Cerebellar nuclear complex (tissue), 1 donor: Measurements from ENCODE around the gene MAP3K14.
"Not testable (repeated sequence)": the region's sequence is repeated elsewhere in the genome, so short reads cannot be mapped to it uniquely, and the experiment has no call there.

Source experiments
- DNase-seq, 2 experiments: peaks; one replicate each; lab custom pipeline; 2025; lab: John Stamatoyannopoulos, UW

Gene MAP3K14

GRCh38 chr17:45258981-45259380 lies 57.8 kb downstream of the MAP3K14 start:
- no peak for DNase-seq

- DNase-seq = no peak
These were observed 59.7 kb downstream of the MAP3K14 start for GRCh38 chr17:45257115-45257514.

GRCh38 chr17:45256114-45256966 lies 60.5 kb downstream of the MAP3K14 start:
- DNase-seq = no peak

GRCh38 chr17:45255358-45255757 lies 61.5 kb downstream of the MAP3K14 start:
- no peak for DNase-seq

- DNase-seq = no peak
These were observed 62.9 kb downstream of the MAP3K14 start for GRCh38 chr17:45253879-45254278.

- not testable (repeated sequence) for DNase-seq
These were observed 63.6 kb downstream of the MAP3K14 start for GRCh38 chr17:45253237-45253636.

GRCh38 chr17:45251931-45252330 lies 64.9 kb downstream of the MAP3K14 start:
- no peak for DNase-seq

GRCh38 chr17:45248132-45248957 lies 68.5 kb downstream of the MAP3K14 start:
- DNase-seq = no peak

GRCh38 chr17:45247429-45248131 lies 69.2 kb downstream of the MAP3K14 start:
- DNase-seq = peak in 1 of 2 experiments; percentile 74

- no peak for DNase-seq
These were observed 69.9 kb downstream of the MAP3K14 start for GRCh38 chr17:45246861-45247428.

GRCh38 chr17:45246338-45246737 lies 70.5 kb downstream of the MAP3K14 start:
- no peak for DNase-seq

GRCh38 chr17:45244725-45245656 lies 71.8 kb downstream of the MAP3K14 start:
- DNase-seq = no peak

GRCh38 chr17:45243750-45244149 lies 73.1 kb downstream of the MAP3K14 start:
- DNase-seq = no peak

- DNase-seq = no peak
These were observed 74.8 kb downstream of the MAP3K14 start for GRCh38 chr17:45242029-45242414.

GRCh38 chr17:45241328-45242028 lies 75.3 kb downstream of the MAP3K14 start:
- peak in 1 of 2 experiments; percentile 35 for DNase-seq

- no peak for DNase-seq
These were observed 75.9 kb downstream of the MAP3K14 start for GRCh38 chr17:45240905-45241327.

GRCh38 chr17:45238155-45238774 lies 78.6 kb downstream of the MAP3K14 start:
- DNase-seq = no peak

GRCh38 chr17:45237686-45238085 lies 79.1 kb downstream of the MAP3K14 start:
- no peak for DNase-seq

GRCh38 chr17:45236282-45236606 lies 80.6 kb downstream of the MAP3K14 start:
- no peak for DNase-seq
